ENCODE measurements around the gene OR52B6.

The OR52B6 gene, protein sequence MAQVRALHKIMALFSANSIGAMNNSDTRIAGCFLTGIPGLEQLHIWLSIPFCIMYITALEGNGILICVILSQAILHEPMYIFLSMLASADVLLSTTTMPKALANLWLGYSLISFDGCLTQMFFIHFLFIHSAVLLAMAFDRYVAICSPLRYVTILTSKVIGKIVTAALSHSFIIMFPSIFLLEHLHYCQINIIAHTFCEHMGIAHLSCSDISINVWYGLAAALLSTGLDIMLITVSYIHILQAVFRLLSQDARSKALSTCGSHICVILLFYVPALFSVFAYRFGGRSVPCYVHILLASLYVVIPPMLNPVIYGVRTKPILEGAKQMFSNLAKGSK

DNA sequence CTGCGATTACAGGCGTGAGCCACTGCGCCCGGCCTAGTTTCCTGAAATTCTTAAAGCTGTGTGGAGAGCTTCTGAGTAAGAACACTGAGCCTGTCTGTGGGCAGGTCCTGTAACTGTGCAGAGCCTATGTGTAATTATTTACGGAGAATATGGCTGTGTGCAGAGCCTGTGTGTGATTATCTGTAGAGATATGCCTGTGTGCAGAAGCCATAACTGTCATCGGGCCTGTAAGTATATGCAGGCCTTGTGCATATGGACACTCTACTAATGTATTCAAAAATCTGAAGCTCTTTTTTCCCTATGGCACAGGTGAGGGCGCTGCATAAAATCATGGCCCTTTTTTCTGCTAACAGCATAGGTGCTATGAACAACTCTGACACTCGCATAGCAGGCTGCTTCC lies at the start of gene OR52B6:
Gene OR52B6, plus strand, starts transcription at position 301 of the 400 bp plus-strand sequence. Its CDS starts 0 bp downstream, at position 301.
- Histone ChIP-seq H3K36me3 (ENCODE audit: insufficient read depth, low read length) (no peaks in the 10 kb centered on the region), H3K9ac (ENCODE audit: low read length) (no peak within 1 kb of the TSS), H3K79me2 (ENCODE audit: insufficient read depth, low read length) (no peaks in the 10 kb centered on the region), H3F3A (ENCODE audit: insufficient read depth, low read length) (no peaks in the 10 kb centered on the region), H3K27me3 (ENCODE audit: insufficient read depth, low read length) (no peaks in the 10 kb centered on the region), H3K4me3 (ENCODE audit: low read depth, low read length, poor library complexity, severe bottlenecking) (no peak within 1 kb of the TSS), H3K4me1 (ENCODE audit: insufficient read depth, low read length, severe bottlenecking) (no peaks in the 10 kb centered on the region), H3K9me3 (ENCODE audit: low read length) (no peaks in the 10 kb centered on the region), H4K20me1 (ENCODE audit: insufficient read depth, low read length) (no peaks in the 10 kb centered on the region), H2AFZ (ENCODE audit: low read length) (no peak within 1 kb of the TSS), H3K9me2 (ENCODE audit: low read depth, low read length) (no peaks in the 10 kb centered on the region), H3K4me2 (ENCODE audit: low read length) (no peak within 1 kb of the TSS), H3K27ac (ENCODE audit: low read depth, low read length, poor library complexity, severe bottlenecking) (no peak within 1 kb of the TSS)
- TF ChIP-seq, protein P1, sequence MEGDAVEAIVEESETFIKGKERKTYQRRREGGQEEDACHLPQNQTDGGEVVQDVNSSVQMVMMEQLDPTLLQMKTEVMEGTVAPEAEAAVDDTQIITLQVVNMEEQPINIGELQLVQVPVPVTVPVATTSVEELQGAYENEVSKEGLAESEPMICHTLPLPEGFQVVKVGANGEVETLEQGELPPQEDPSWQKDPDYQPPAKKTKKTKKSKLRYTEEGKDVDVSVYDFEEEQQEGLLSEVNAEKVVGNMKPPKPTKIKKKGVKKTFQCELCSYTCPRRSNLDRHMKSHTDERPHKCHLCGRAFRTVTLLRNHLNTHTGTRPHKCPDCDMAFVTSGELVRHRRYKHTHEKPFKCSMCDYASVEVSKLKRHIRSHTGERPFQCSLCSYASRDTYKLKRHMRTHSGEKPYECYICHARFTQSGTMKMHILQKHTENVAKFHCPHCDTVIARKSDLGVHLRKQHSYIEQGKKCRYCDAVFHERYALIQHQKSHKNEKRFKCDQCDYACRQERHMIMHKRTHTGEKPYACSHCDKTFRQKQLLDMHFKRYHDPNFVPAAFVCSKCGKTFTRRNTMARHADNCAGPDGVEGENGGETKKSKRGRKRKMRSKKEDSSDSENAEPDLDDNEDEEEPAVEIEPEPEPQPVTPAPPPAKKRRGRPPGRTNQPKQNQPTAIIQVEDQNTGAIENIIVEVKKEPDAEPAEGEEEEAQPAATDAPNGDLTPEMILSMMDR (IDR thresholded peaks at IDR 0.05; ENCODE audit: low read length), result no peak
- no peak for TF ChIP-seq EZH2 (IDR thresholded peaks at IDR 0.05; ENCODE audit: borderline replicate concordance, low read length)

DNA sequence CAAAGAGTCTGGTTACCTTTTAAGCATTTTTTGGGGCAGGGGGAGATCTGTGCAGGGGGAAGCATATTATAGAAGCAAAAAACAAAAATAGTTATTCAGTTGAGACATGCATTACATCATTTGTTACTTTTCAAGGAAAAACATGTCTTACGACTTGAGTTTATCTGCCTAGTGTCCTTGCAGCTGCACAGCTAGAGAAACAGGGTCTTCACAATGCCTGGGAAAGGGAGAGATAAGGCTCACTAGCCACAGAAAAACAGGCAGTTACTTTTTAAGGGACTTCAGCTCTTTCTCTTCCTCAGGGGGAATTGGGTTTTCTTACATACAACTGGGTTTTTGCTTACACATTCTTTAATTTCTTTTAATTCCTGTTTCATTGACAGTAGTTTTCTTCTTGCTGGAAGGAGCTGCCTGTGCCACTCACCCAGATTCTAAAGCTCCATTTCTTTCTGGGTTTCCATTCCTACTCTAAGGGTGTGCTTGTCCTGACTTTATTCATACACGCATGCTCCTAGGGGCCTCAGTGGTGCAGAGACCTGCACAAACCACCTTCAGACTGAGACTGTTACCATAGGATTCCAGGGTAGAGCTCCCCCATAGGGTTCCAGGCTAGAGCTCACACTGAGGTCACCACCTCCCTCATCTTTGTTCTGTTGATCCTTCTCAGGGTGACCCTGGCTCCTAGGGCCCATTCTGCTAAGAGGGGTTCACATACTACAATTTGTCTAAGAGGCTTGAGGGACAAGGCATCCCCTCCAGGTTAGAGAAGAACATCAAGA lies 49.4 kb upstream of the OR52B6 start:
- TF ChIP-seq EZH2 (IDR thresholded peaks at IDR 0.05; ENCODE audit: borderline replicate concordance, low read length), result no peak
- TF ChIP-seq, protein P1 (IDR thresholded peaks at IDR 0.05; ENCODE audit: low read length), result no peak
- no peak overlapping the region for H2AFZ ChIP-seq (ENCODE audit: low read length)

DNA sequence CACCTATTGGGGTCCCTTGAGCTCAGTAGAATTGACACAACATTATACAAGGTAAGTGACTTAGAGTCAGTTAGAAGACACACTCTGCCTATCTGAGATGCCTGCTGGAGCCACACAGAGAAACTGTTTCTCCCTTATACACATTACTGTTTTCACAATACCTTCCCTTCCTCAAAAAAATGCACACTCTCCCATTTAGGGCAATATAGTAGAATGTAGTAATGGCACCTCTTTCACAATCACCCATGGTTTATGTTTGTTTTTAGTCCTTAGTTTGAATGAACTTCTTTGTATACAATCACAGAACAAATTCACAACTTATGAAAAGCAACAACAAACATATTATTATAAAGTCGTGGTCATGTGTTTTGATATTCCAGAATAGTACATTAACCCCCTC lies 46.6 kb upstream of the OR52B6 start:
- no peaks in the 10 kb centered on the region for H3K79me2 ChIP-seq (ENCODE audit: insufficient read depth, low read length)
- no peaks in the 10 kb centered on the region for H3K9me3 ChIP-seq (ENCODE audit: low read length)
- no peak overlapping the region for H3K4me3 ChIP-seq (ENCODE audit: low read depth, low read length, poor library complexity, severe bottlenecking)
- no peaks in the 10 kb centered on the region for H4K20me1 ChIP-seq (ENCODE audit: insufficient read depth, low read length)
- no peak overlapping the region for H2AFZ ChIP-seq (ENCODE audit: low read length)
- no peaks in the 10 kb centered on the region for H3F3A ChIP-seq (ENCODE audit: insufficient read depth, low read length)
- no peaks in the 10 kb centered on the region for H3K9me2 ChIP-seq (ENCODE audit: low read depth, low read length)
- H3K9ac ChIP-seq (ENCODE audit: low read length), result no peak overlapping the region
- TF ChIP-seq EZH2 (IDR thresholded peaks at IDR 0.05; ENCODE audit: borderline replicate concordance, low read length), result no peak
- TF ChIP-seq, protein P1 (IDR thresholded peaks at IDR 0.05; ENCODE audit: low read length), result no peak
- H3K4me2 ChIP-seq (ENCODE audit: low read length), result no peak overlapping the region
- H3K36me3 ChIP-seq (ENCODE audit: insufficient read depth, low read length), result no peaks in the 10 kb centered on the region
- no peak overlapping the region for H3K27ac ChIP-seq (ENCODE audit: low read depth, low read length, poor library complexity, severe bottlenecking)
- no peaks in the 10 kb centered on the region for H3K27me3 ChIP-seq (ENCODE audit: insufficient read depth, low read length)
- H3K4me1 ChIP-seq (ENCODE audit: insufficient read depth, low read length, severe bottlenecking), result no peaks in the 10 kb centered on the region

More for the DNA sequence above, 49.4 kb upstream of the OR52B6 start:
- Histone ChIP-seq H3K9ac (ENCODE audit: low read length) (no peak overlapping the region), H3K27ac (ENCODE audit: low read depth, low read length, poor library complexity, severe bottlenecking) (no peak overlapping the region), H3K4me3 (ENCODE audit: low read depth, low read length, poor library complexity, severe bottlenecking) (no peak overlapping the region), H3K9me3 (ENCODE audit: low read length) (no peaks in the 10 kb centered on the region), H3K4me2 (ENCODE audit: low read length) (no peak overlapping the region), H4K20me1 (ENCODE audit: insufficient read depth, low read length) (no peaks in the 10 kb centered on the region), H3K9me2 (ENCODE audit: low read depth, low read length) (no peaks in the 10 kb centered on the region), H3K79me2 (ENCODE audit: insufficient read depth, low read length) (no peaks in the 10 kb centered on the region), H3K27me3 (ENCODE audit: insufficient read depth, low read length) (no peaks in the 10 kb centered on the region), H3K4me1 (ENCODE audit: insufficient read depth, low read length, severe bottlenecking) (no peaks in the 10 kb centered on the region), H3K36me3 (ENCODE audit: insufficient read depth, low read length) (no peaks in the 10 kb centered on the region), H3F3A (ENCODE audit: insufficient read depth, low read length) (no peaks in the 10 kb centered on the region)

Measured in OCI-LY1 (cell line).